Right ventricle myocardium inferior (tissue), 1 donor: ENCODE results near the gene POLR1F. TPM values are rescaled to one million over a fixed set of nuclear protein-coding genes. Genes with fewer than 3 reads are reported as not detected.
"Not testable (repeated sequence)": the region's sequence is repeated elsewhere in the genome, so short reads cannot be mapped to it uniquely, and the experiment has no call there.

Experiments used
- ATAC-seq: fragments of 200-7000 bp; cut with Tn5 transposase; one replicate; pipeline ENCODE4 v1.9.1; 2020; ENCODE audit warnings: mild to moderate bottlenecking, moderate library complexity
- DNase-seq: peaks from one replicate; pipeline ENCODE4 v3.0.0; 2021; ENCODE audit errors: missing footprints
- intact Hi-C: fragments of 100-400 bp; cut with DNase I; formaldehyde crosslinking; loops from one replicate; pipeline ENCODE4 v1.11.0; 2022
- microRNA-seq: library from miRNA; unstranded; fragments of <30 nt; microRNA quantifications from one replicate; pipeline ENCODE4 v1.2.0, GENCODE V29; 2020
- total RNA-seq: library from RNA; stranded (reverse); fragmentation: NEBNext Ultra II Directional; extraction: Animal tissue kit (Norgen Biotek cat#: 25700); gene quantifications from one replicate; pipeline ENCODE4 v1.2.1, GENCODE V29; 2021
- donor health status: DM: no; HTN: yes; CAD: no; lungs with severe emphysema.

The POLR1F gene
- total RNA-seq, 1 donor from 2014 or later, result 10.8 TPM

DNA sequence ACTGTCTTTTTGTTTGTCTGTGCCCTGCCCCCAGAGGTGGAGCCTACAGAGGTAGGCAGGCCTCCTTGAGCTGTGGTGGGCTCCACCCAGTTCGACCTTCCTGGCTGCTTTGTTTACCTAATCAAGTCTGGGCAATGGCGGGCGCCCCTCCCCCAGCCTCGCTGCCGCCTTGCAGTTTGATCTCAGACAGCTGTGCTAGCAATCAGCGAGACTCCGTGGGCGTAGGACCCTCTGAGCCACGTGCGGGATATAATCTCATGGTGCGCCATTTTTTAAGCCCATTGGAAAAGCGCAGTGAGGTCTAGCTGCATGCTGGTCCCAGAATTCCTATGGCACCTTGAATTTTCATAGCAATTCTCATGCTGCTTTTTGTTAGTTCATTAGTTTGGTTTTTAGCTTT, 19.7 kb downstream of the POLR1F start:
- DNase-seq, intact Hi-C loops, ATAC-seq: not testable (repeated sequence)

DNA sequence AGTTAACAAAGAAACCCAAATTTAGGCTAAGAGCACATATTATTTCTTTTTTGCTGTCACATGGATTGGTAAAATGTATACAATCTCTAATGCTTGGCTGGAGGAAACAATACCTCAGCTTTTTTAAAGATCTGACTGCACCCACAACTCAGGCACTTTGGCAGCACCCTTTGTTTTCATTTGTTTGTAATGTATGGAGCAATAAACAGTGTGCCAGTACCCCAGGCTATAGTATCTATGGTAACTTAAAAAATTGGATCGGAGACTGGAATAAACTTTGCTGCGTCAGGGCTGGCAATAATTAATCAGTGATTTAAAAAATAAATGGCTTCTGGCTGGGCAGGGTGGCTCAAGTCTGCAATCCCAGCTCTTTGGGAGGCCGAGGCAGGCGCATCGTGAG, 27.2 kb downstream of the POLR1F start:
- intact Hi-C loops, result no loop called here
- no peak for ATAC-seq
- DNase-seq, result no peak

DNA sequence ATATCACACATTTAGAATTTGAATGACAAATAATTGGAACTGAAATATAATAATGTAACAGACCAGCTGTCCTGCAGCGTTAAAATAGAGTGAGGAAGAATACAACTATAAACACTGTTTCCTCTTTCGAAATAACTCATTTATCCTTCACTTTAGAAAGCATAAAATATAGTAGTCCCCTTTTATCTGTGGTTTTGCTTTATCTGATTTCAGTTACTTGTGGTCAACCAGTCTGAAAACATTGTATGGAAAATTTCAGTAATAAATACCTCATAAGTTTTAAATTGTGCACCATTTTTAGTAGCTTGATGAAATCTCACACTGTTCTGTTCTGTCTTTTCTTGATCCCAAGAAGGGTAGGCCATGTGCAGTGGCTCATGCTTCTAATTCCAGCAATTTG, 31.7 kb downstream of the POLR1F start:
- ATAC-seq (no peak), DNase-seq (no peak)
- intact Hi-C loops, result no loop called here

DNA sequence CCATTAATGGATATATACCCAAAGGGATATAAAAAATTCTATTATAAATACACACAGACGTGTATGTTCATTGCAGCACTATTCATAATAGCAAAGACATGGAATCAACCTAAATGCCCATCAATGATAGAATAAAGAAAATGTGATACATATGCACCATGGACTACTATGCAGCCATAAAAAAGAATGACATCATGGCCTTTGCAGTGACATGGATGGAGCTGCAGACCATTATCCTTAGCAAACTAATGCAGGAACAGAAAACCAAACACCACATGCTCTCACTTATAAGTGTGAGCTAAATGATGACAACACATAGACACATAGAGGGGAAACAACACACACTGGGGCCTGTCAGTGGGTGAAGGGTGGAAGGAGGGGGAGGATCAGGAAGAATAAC, 33.0 kb downstream of the POLR1F start:
- intact Hi-C loops, result no loop called here
- ATAC-seq (no peak), DNase-seq (no peak)

DNA sequence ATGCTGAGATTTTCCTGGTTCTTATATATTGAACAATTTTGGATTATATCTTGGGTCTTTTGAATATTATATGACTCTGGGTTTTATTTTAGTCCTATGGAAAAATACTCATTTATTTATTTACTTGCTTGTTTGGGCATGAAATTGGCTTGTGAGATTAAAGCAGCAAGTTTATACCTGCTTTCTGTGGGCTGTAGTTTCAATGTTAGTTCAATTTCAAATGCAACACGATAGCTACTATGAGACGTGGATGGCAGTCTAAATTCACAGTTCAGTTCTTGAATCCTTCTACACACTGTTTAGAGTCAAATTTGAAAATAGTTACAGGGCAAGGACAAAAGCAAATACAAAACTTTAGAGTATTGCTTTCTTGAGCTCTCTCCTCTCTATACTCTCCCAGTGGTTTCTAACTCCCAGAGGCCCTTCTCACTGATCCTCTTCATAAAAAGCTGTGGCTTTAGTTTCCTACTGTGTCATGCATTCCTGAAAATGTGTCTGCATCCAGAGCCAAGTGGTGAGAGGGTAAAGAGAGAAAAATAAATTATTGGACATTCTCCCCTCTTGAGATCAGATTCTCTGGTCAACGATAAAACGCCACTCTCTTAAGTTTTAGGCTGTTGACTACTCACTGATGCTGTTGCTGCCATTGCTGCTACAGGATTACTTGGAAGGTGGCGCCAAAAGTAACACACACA, 34.4 kb downstream of the POLR1F start:
- no peak for DNase-seq
- ATAC-seq, result no peak
- intact Hi-C loops, result no loop called here

DNA sequence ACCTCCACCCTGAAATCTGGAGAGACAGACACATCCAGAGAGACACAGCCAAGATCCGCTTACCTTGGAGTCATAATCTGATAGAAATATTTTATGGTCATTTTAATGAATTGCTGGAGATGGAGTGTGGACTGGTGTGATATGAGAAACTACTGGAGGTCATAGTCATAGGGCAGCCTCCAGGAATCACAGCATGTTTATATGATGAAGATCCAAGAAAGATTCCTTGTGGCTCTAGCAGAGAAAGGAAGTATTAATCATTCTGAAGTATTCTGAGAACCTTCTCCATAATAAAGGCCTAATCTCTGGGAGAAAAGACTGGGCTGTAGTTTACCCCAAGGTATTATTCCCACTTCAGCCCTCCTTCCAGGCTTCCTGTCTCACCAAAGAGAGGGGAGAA, 38.0 kb downstream of the POLR1F start:
- DNase-seq (no peak), ATAC-seq (no peak)
- intact Hi-C loops, result no loop called here

DNA sequence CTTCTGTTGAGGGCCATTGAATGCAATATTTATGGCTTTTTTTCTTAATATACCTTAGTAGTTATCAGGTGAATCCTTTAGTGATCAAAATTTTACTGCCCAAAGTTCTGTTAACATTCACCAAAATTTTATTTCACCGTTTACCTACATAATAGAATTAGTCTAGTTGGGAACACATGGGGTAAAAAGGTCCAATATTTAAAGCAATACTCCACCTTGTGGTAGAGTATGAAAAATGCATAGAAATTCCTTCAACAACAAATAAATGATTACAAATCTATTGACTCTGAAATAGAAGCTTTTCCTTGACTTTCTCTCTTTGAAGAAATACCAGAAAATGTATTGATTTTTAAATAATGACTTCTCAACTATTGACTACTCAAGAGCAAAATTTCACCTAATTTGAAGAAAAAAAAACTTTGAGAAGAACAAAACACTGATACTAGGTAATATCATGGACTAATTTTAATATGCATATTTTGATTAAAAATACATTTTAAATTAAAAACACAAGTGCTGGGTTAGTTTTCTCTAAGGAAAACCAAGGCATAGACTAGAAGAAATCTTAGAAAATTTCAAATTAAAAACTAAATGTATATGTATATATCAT, 43.3 kb downstream of the POLR1F start:
- intact Hi-C loops, result loop anchor here (10.0 kb wide), 2 partner anchors 1311 to 1981 kb away; no protein-coding TSS in a partner anchor
- ATAC-seq (no peak), DNase-seq (no peak)

DNA sequence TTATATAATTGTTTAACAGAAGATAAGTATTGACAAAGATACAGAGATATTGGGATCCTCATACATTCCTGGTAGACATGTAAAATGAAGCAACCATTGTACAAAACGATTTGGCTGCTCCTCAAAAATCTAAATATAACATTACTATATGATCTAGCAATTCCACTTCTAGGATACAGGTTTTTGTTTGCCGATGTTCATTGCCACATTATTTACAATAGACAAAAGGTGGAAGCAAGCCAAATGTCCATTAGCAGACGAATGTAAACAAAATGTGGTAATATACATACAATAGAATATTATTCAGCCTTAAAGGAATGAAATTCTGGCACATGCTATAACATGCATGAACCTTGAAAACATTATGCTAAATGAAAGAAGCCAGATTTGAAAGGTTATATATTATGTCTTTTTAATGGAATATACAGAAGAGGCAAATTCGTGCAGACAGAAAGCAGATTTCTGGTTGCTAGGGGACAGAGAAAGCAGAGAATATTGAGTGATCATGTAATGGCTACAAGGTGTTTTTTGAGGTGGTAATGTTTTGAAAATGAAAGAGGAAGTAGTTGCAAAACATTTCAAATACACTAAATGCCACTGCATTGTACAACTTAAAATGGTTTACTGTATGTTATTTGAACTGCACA, 44.9 kb downstream of the POLR1F start:
- ATAC-seq (no peak), DNase-seq (no peak)
- intact Hi-C loops, result loop anchor here (10.0 kb wide), 2 partner anchors 1309 to 1979 kb away; no protein-coding TSS in a partner anchor

DNA sequence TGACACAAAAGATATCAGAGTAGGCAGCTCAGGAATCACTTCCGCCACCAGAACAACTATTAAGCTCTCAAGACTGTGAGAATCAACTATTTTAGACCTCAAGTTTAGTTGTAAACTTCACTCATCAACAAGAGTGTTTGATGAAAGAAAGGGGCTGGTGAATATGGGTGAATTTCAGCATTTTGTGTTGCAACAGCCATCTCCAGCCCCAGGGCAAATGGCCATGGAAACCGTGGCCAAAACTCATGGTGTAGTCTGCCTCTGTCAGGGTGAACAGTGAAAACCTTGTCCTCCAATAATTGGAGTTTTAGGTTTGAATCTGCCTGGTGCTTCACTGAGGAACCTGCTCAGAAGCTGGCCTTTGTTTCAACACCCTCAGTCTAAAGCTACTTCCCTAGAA, 60.0 kb downstream of the POLR1F start:
- no peak for ATAC-seq
- intact Hi-C loops, result no loop called here
- DNase-seq, result no peak

Small RNA genes lying within 50 kb of the gene (microRNA-seq; reads per million reads assigned to microRNA genes)
- not detected for gene MIR3146

Other genes with a start within 250 kb of the POLR1F start
- gene TMEM196, start 64.6 kb upstream of the POLR1F start, total RNA-seq, result not detected